Skin epidermis (tissue), 12 donors: Measurements from ENCODE around the gene HECW1.
"Not testable (repeated sequence)": the region's sequence is repeated elsewhere in the genome, so short reads cannot be mapped to it uniquely, and the experiment has no call there.

Experiments
- H3K27ac ChIP-seq, 21 experiments: fragments of 200-600 bp; sonication (generic) in 11 of 21; one replicate each; pipeline ENCODE4 v1.5.0; 2020; ENCODE audit warnings: mild to moderate bottlenecking in 3 of 21, inconsistent platforms in 2 of 21, moderate library complexity in 2 of 21
- H3K4me3 ChIP-seq, 7 experiments: fragments of 200-600 bp; sonication (generic) in 2 of 7; one replicate each; pipeline ENCODE4 v1.5.0; 2020; ENCODE audit warnings: inconsistent platforms in 2 of 7, mild to moderate bottlenecking in 2 of 7, moderate library complexity in 1 of 7

Gene HECW1

GRCh38 chr7:43112459-43112940 is at the start of gene HECW1:
HECW1 (plus strand) TSS chr7:43112647; CDS start chr7:43243906, 131,259 bp downstream.
- H3K27ac ChIP-seq, result no peak within 1 kb of the TSS

GRCh38 chr7:43071604-43072003 is 40.8 kb upstream of the HECW1 start:
- Histone ChIP-seq H3K27ac (no peak overlapping the region), H3K4me3 (no peak overlapping the region)

More at GRCh38 chr7:43112459-43112940, at the start of gene HECW1:
- H3K4me3 ChIP-seq, result peak within 1 kb of the TSS; percentile 4 to 31 (median 24)

- Histone ChIP-seq H3K27ac (no peak overlapping the region), H3K4me3 (no peak overlapping the region)
These were observed 39.9 kb upstream of the HECW1 start for GRCh38 chr7:43072530-43072929.

GRCh38 chr7:43073811-43074210 is 38.6 kb upstream of the HECW1 start:
- not testable (repeated sequence) for H3K27ac ChIP-seq, H3K4me3 ChIP-seq

GRCh38 chr7:43076189-43076605 is 36.2 kb upstream of the HECW1 start:
- Histone ChIP-seq H3K27ac (no peak overlapping the region), H3K4me3 (no peak overlapping the region)

GRCh38 chr7:43076606-43077005 is 35.8 kb upstream of the HECW1 start:
- H3K4me3 ChIP-seq, result no peak overlapping the region
- peak overlapping the region in 1 of 21 experiments; percentile 25 for H3K27ac ChIP-seq

- Histone ChIP-seq H3K4me3 (no peak overlapping the region), H3K27ac (peak overlapping the region in 1 of 21 experiments; percentile 25)
These were observed 35.2 kb upstream of the HECW1 start for GRCh38 chr7:43077285-43077684.

GRCh38 chr7:43077732-43078391 is 34.6 kb upstream of the HECW1 start:
- Histone ChIP-seq H3K27ac (no peak overlapping the region), H3K4me3 (no peak overlapping the region)

- H3K27ac ChIP-seq, result no peak overlapping the region
These were observed 33.7 kb upstream of the HECW1 start for GRCh38 chr7:43078794-43079193.

GRCh38 chr7:43081603-43082002 is 30.8 kb upstream of the HECW1 start:
- no peak overlapping the region for H3K4me3 ChIP-seq
- H3K27ac ChIP-seq, result no peak overlapping the region

More at GRCh38 chr7:43078794-43079193, 33.7 kb upstream of the HECW1 start:
- no peak overlapping the region for H3K4me3 ChIP-seq

- no peak overlapping the region for H3K4me3 ChIP-seq
- H3K27ac ChIP-seq, result no peak overlapping the region
These were observed 29.3 kb upstream of the HECW1 start for GRCh38 chr7:43083106-43083505.

GRCh38 chr7:43085017-43085416 is 27.4 kb upstream of the HECW1 start:
- no peak overlapping the region for H3K4me3 ChIP-seq
- no peak overlapping the region for H3K27ac ChIP-seq

- Histone ChIP-seq H3K27ac (no peak overlapping the region), H3K4me3 (no peak overlapping the region)
These were observed 26.5 kb upstream of the HECW1 start for GRCh38 chr7:43085992-43086391.

- no peak overlapping the region for H3K27ac ChIP-seq
- no peak overlapping the region for H3K4me3 ChIP-seq
These were observed 19.6 kb upstream of the HECW1 start for GRCh38 chr7:43092819-43093218.

GRCh38 chr7:43096875-43097274 is 15.6 kb upstream of the HECW1 start:
- Histone ChIP-seq H3K4me3 (no peak overlapping the region), H3K27ac (no peak overlapping the region)

GRCh38 chr7:43099750-43100149 is 12.7 kb upstream of the HECW1 start:
- H3K27ac ChIP-seq, result no peak overlapping the region
- H3K4me3 ChIP-seq, result no peak overlapping the region

- Histone ChIP-seq H3K27ac (no peak overlapping the region), H3K4me3 (no peak overlapping the region)
These were observed 7.5 kb upstream of the HECW1 start for GRCh38 chr7:43104874-43105520.

- H3K4me3 ChIP-seq, result no peak overlapping the region
- no peak overlapping the region for H3K27ac ChIP-seq
These were observed 6.8 kb upstream of the HECW1 start for GRCh38 chr7:43105521-43106120.

GRCh38 chr7:43108255-43109011 is 4.0 kb upstream of the HECW1 start:
- H3K27ac ChIP-seq, result no peak overlapping the region
- H3K4me3 ChIP-seq, result no peak overlapping the region
